ENCODE measurements around the gene RALGDS.
"Not testable (repeated sequence)": the region's sequence is repeated elsewhere in the genome, so short reads cannot be mapped to it uniquely, and the experiment has no call there.

Gene RALGDS

GRCh38 chr9:133083688-133084087, 37.4 kb downstream of the RALGDS start:
- DNase-seq: not testable (repeated sequence)

GRCh38 chr9:133081957-133082644, 38.9 kb downstream of the RALGDS start:
- DNase-seq: not testable (repeated sequence)

GRCh38 chr9:133080786-133081779, 40.0 kb downstream of the RALGDS start:
- not testable (repeated sequence) for DNase-seq

GRCh38 chr9:133080161-133080560, 40.9 kb downstream of the RALGDS start:
- DNase-seq: no peak

DNA sequence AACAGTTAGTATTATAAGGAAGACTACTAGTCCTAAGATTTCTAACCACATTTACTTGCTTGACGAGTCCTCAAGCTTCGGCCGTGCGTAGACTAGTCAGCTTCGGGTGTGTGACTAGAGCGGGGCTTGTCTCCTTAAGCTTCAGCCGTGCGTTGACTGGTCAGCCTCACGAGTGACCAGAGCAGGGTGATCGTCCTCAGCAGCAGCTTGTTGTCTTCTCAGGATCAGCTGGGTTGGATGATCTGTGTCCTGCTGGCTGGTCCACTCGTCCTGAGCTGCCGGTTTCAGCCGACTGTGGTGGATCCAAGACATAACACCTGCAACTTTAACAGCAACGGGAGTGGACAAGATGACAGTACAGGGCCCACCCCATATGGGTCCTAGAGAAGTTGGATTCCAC, 42.6 kb downstream of the RALGDS start:
- no peak for DNase-seq

DNA sequence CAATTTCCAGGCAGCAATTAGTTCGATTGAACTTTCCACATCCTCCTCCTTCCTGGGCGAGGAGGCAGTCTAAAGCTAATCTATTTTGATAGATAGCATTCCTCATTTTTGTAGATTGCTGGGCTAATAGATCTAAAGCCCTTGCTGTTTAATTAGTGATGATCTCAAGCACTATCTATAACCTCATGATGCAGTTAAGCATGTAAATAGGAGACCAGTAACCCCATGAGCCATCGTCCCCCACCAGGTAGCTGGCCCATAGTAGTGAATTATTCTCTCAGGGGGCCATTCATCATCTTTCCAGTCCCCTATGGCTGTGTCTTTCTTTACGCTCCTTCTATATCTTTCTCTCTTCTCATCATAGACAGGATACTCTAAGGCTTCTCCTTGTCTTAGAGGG, 44.3 kb downstream of the RALGDS start:
- no peak for DNase-seq

DNA sequence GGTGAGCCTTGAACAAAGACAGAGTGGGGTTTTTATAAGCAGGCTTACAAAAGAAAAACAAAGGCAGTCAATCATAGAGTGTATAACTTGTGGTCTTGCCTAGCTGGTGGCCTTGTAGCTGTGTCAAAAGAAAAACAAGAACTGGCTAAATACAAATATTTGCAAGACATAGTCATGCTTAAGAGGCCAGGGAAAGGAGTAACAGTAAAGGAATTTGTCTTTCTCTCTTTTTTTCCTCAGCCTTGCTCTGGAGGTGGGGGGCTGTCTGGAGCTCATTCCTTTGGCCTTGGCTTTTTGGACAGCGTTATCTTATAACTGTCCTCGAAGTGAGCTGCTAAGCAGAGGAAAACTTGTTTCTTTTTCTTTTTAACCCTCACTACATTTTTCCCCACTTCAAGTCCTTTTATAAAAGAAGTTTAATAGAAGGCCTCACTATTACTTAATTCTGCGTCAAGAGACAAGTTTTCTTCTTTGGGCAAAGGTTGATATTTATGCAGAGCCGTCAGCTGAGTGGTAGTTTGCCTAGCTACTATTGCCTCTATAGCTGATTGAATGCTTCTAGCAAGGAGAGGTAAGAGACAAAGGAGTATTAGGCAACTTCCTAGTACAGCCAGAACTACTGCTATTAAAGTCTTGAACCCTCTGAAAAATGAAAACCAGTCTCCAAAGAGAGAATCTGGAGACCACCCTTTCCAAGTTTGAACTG, 45.0 kb downstream of the RALGDS start:
- peak; percentile 85 for DNase-seq

DNA sequence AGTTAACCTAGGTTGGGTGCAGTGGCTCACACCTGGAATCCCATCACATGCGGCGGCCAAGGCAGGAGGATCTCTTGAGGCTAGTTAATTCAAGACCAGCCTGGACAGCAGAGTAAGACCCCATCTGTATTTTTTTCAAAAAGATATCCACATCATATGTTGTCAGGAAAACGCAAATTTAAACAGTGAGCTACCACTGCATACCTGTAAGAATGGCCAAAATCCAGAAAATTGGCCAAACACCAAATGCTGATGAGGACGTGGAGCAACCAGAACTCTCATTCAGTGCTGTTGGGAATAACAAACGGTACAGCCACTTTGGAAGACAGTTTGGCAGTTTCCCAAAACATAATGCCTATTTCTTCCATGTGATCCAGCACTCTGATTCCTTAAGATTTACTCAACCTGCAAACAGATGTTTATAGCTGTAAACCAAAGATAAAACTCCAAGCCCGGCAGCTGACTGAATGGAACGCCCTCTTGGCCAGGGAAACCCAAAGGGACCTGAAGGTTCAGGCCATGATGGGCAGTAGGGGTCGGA, 46.9 kb downstream of the RALGDS start:
- no peak for DNase-seq

DNA sequence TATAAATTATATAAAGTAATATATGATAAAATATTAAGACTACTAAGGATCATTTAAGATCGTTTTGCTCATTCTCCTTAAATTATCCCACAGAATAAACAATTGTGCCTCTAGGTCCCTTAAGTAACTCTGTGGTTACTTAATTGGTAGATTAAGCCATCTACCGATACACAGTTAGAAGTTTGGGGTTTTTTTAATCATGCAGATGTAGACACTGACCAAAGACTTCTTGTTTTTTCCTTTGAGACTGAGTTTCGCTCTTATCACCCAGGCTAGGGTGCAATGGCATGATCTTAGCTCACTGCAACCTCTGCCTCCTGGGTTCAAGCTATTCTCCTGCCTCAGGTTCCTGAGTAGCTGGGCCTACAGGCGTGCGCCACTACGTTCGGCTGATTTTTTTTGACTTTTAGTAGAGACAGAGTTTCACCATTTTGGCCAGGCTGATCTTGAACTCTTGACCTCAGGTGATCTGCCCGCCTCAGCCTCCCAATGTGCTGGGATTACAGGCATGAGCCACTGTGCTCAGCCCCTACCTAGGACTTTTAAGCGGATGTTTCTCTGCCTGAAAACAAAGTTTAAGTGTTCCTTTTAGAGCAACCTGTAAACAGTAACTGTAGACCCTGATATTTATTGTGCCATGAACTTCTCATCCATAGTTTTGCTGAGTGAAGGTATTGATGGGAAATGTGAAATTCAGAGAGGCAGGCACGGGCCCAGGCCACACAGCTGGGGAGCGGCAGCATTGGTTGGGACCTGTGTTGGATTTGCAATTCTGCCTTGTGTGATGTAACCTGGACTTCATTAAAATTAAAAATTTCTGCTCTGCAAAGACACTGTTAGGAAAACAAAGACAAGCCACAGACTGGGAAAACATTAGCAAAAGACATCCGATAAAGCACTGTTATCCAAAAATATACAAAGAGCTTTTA, 47.7 kb downstream of the RALGDS start:
- DNase-seq: no peak

DNA sequence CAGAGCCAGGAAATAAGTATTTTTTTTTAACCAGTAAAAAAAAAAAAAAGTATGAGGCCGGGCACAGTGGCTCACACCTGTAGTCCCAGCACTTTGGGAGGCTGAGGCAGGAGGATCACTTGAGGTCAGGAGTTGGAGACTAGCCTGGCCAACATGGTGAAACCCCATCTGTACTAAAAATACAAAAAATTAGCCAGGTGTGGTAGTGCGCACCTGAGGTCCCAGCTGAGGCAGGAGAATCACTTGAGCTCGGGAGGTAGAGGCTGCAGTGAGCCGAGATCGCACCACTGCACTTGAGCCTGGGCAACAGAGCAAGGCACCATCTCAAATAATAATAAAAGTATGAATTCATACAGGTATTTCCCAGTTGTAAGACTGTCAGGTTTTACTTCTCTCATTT, 48.8 kb downstream of the RALGDS start:
- not testable (repeated sequence) for DNase-seq

- no peak for DNase-seq
Observed at GRCh38 chr9:133071484-133072150, 49.4 kb downstream of the RALGDS start.

DNA sequence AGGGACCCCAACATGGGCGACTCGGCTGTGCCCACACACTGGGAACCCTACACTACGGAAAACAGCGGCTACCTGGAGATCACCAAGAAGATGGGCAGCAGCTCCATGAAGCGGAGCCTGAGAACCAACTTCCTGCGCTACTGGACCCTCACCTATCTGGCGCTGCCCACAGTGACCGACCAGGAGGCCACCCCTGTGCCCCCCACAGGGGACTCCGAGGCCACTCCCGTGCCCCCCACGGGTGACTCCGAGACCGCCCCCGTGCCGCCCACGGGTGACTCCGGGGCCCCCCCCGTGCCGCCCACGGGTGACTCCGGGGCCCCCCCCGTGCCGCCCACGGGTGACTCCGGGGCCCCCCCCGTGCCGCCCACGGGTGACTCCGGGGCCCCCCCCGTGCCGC, 50.1 kb downstream of the RALGDS start:
- not testable (repeated sequence) for DNase-seq

- DNase-seq: not testable (repeated sequence)
Observed at GRCh38 chr9:133070500-133070961, 50.5 kb downstream of the RALGDS start.

- not testable (repeated sequence) for DNase-seq
Observed at GRCh38 chr9:133068431-133068830, 52.6 kb downstream of the RALGDS start.

- no peak for DNase-seq
Observed at GRCh38 chr9:133067813-133068212, 53.2 kb downstream of the RALGDS start.

DNA sequence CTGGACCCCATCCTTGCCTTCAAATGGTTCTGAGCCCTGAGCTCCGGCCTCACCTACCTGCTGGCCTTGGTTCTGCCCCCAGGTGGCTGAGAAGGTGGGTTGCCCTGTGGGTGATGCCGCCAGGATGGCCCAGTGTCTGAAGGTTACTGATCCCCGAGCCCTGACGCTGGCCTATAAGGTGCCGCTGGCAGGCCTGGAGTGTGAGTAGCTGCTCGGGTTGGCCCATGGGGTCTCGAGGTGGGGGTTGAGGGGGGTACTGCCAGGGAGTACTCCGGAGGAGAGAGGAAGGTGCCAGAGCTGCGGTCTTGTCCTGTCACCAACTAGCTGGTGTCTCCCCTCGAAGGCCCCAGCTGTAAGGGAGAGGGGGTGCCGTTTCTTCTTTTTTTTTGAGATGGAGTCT, 54.0 kb downstream of the RALGDS start:
- no peak for DNase-seq

DNA sequence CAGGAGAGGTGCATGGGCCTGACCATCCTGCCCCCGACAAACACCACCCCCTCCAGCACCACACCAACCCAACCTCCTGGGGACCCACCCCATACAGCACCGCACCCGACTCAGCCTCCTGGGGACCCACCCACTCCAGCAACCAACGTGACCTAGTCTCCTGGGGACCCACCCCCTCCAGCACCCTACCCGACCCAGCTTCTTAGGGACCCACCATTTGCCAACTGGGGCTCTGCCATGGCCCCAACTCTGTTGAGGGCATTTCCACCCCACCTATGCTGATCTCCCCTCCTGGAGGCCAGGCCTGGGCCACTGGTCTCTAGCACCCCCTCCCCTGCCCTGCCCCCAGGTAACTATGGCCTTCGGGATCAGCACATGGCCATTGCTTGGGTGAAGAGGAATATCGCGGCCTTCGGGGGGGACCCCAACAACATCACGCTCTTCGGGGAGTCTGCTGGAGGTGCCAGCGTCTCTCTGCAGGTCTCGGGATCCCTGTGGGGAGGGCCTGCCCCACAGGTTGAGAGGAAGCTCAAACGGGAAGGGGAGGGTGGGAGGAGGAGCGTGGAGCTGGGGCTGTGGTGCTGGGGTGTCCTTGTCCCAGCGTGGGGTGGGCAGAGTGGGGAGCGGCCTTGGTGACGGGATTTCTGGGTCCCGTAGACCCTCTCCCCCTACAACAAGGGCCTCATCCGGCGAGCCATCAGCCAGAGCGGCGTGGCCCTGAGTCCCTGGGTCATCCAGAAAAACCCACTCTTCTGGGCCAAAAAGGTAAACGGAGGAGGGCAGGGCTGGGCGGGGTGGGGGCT, 54.7 kb downstream of the RALGDS start:
- DNase-seq: no peak

- DNase-seq: no peak
Observed at GRCh38 chr9:133065070-133065388, 56.0 kb downstream of the RALGDS start.

DNA sequence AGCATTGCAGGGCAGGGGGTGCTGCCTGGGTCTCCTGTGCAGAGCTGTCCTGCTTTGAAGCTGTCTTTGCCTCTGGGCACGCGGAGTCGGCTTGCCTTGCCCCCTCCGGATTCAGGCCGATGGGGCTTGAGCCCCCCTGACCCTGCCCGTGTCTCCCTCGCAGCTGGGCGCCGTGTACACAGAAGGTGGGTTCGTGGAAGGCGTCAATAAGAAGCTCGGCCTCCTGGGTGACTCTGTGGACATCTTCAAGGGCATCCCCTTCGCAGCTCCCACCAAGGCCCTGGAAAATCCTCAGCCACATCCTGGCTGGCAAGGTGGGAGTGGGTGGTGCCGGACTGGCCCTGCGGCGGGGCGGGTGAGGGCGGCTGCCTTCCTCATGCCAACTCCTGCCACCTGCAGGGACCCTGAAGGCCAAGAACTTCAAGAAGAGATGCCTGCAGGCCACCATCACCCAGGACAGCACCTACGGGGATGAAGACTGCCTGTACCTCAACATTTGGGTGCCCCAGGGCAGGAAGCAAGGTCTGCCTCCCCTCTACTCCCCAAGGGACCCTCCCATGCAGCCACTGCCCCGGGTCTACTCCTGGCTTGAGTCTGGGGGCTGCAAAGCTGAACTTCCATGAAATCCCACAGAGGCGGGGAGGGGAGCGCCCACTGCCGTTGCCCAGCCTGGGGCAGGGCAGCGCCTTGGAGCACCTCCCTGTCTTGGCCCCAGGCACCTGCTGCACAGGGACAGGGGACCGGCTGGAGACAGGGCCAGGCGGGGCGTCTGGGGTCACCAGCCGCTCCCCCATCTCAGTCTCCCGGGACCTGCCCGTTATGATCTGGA, 56.6 kb downstream of the RALGDS start:
- no peak for DNase-seq
